Colonic mucosa (tissue), 4 donors: ENCODE measurements around the gene EDA. TPM values are rescaled to one million over a fixed set of nuclear protein-coding genes. Genes with fewer than 3 reads are reported as not detected.

Experiments used
- DNase-seq: peaks from one replicate; pipeline ENCODE4 v3.0.0-alpha.2; 2020
- H3K27ac ChIP-seq: fragments of 200-600 bp; one replicate; pipeline ENCODE4 v1.8.0; 2021
- H3K27me3 ChIP-seq: fragments of 200-600 bp; one replicate; pipeline ENCODE4 v1.8.0; 2021
- H3K36me3 ChIP-seq: fragments of 200-600 bp; one replicate; pipeline ENCODE4 v1.8.0; 2021
- H3K4me1 ChIP-seq: fragments of 200-600 bp; one replicate; pipeline ENCODE4 v1.8.0; 2021; ENCODE audit warnings: mild to moderate bottlenecking
- H3K4me3 ChIP-seq: fragments of 200-600 bp; one replicate; pipeline ENCODE4 v1.8.0; 2021
- H3K9ac ChIP-seq, 2 donors: one replicate each; pipeline ENCODE4 v1.7.0; 2013; ENCODE audit warnings: control low read depth in 2 of 2, low read depth in 2 of 2, low read length in 2 of 2
- H3K9me3 ChIP-seq: fragments of 200-600 bp; one replicate; pipeline ENCODE4 v1.8.0; 2021
- intact Hi-C: fragments of 100-400 bp; cut with DNase I; formaldehyde crosslinking; loops from one replicate; pipeline ENCODE4 v1.14.1; 2022
- total RNA-seq, 2 donors: library from RNA; stranded (reverse); fragmentation: NEBNext Ultra II Directional in 1 of 2; extraction: Animal tissue kit (Norgen Biotek cat#: 25700) in 1 of 2; gene quantifications; one replicate each; pipeline ENCODE4 v1.2.1, GENCODE V29; 2021
- TF ChIP-seq, protein P1 (sequence below): fragments of 200-600 bp; IDR thresholded peaks from one replicate; pipeline ENCODE4 v1.8.0; 2022; ENCODE audit warnings: antibody characterized with exemption, mild to moderate bottlenecking
- donor health status: healthy.
- donor health status: DM: no; HTN: no; CAD: no.
- donor health status: DM: no; HTN: no; CAD: no.

EDA gene
- total RNA-seq, 2 donors from 2014 or later, result 1.6 to 1.9 TPM

DNA sequence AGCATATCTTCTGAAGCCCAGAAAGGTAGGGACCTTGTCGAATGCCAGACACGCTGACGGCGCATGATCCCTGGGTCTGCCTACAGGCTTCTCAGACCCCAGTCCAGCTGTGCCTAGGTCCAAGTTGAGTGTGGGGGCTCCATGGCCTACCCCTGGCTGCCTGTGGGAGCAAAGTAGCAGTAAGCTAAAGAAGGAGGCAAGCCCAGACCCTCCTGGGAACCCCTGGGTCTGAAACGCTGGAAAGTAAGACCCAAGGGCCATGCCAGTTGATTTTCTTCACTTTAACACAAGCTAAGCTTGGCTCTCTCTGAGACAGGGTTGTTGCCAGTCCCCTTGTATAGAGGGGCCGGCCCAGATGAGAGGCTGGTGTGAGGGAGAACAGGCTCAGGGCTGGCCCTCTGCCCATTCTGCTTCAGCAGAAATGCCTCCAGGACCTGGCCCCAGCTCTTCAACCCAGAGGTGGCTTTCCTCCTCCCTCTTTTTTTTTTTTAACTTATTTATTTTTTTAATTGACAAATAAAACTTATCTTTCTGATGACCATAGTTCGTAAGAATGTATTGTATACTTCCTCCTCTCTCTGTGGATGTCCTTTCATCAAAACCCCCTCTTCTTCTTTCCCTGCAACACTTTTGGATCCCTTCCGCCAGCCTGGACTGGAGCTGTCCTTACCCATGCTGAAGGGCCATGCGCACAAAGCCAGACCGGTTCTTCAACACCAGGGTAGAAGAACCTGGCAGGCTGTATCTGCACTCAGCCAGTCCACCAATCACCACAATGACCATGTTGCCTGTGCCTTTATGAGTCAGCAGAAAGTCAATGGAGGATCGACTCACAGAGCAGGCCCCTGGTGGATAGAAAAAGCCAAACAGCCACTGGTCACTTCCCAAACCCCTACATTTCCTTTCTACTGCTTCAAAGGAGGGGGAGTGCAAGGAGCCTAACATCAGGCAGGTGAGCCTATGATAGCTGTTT, 426.8 kb downstream of the EDA start:
- H3K9me3 ChIP-seq, result no peaks in the 10 kb centered on the region
- intact Hi-C loops, result no loop called here
- peak; percentile 10 for DNase-seq
- TF ChIP-seq, protein P1, sequence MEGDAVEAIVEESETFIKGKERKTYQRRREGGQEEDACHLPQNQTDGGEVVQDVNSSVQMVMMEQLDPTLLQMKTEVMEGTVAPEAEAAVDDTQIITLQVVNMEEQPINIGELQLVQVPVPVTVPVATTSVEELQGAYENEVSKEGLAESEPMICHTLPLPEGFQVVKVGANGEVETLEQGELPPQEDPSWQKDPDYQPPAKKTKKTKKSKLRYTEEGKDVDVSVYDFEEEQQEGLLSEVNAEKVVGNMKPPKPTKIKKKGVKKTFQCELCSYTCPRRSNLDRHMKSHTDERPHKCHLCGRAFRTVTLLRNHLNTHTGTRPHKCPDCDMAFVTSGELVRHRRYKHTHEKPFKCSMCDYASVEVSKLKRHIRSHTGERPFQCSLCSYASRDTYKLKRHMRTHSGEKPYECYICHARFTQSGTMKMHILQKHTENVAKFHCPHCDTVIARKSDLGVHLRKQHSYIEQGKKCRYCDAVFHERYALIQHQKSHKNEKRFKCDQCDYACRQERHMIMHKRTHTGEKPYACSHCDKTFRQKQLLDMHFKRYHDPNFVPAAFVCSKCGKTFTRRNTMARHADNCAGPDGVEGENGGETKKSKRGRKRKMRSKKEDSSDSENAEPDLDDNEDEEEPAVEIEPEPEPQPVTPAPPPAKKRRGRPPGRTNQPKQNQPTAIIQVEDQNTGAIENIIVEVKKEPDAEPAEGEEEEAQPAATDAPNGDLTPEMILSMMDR, result no peak
- no peaks in the 10 kb centered on the region for H3K4me1 ChIP-seq
- H3K27me3 ChIP-seq, result no peaks in the 10 kb centered on the region
- H3K4me3 ChIP-seq, result no peak overlapping the region
- no peak overlapping the region for H3K9ac ChIP-seq
- no peaks in the 10 kb centered on the region for H3K36me3 ChIP-seq
- H3K27ac ChIP-seq, result no peak overlapping the region

DNA sequence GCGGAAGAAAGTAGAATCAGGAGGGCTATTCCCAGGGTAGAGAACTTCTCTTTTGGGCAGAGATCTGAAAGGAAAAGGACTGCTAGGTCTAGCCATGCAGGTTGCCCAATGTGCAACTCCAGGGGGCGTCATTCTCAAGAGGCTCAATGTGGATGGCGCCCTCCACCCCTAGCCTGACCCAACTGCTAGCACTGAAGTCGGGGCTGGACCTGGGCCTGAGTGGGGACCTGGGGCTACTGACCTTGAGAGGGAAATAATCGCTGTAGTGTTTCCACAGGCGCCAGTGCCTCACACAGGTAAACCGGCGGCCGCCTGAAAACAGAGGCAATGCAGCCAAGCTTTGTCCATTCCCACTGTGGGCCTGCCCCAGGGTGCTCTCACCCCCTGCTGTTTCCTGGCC, 427.8 kb downstream of the EDA start:
- H3K4me3 ChIP-seq, result no peak overlapping the region
- H3K4me1 ChIP-seq, result no peaks in the 10 kb centered on the region
- TF ChIP-seq, protein P1, result no peak
- H3K9me3 ChIP-seq, result no peaks in the 10 kb centered on the region
- no peak overlapping the region for H3K27ac ChIP-seq
- no peak for DNase-seq
- intact Hi-C loops, result no loop called here
- no peak overlapping the region for H3K9ac ChIP-seq
- no peaks in the 10 kb centered on the region for H3K36me3 ChIP-seq
- H3K27me3 ChIP-seq, result no peaks in the 10 kb centered on the region

DNA sequence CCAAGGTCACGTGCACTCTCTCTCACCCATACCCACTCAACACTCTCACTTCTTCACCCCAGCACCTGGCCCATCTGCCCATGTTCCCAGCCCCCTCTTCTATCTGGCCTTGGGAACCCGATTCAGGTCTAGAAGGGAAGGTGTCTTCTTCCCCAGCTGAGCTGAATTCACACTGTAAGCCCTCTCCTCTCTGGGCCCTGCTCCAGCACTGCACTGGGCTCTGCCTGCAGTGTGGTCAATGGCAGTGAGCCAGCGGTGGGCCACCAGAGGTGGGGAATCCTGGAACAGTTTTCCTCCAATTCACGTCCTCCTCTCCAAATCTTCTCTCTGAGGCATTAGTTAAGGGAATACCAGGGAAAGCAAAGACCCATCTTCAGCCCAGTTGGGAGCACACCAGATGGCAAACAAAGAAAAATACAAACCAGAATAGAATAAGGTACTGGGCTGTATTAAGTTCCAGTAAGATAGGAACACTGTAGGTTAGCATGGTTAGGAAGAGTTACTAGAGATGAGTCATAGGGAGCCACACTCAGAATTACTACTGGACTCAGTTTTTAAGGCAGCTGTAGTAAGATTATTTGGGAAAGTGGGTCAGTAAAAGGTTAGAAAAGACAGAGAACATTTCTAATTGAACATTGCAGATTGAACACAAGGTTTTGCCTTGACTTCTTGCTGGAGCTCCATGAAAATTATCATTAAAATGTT, 428.8 kb downstream of the EDA start:
- no peak overlapping the region for H3K4me3 ChIP-seq
- H3K9me3 ChIP-seq, result no peaks in the 10 kb centered on the region
- H3K36me3 ChIP-seq, result no peaks in the 10 kb centered on the region
- no peaks in the 10 kb centered on the region for H3K27me3 ChIP-seq
- no peak for DNase-seq
- H3K9ac ChIP-seq, result no peak overlapping the region
- intact Hi-C loops, result no loop called here
- H3K4me1 ChIP-seq, result no peaks in the 10 kb centered on the region
- TF ChIP-seq, protein P1, result no peak
- no peak overlapping the region for H3K27ac ChIP-seq

DNA sequence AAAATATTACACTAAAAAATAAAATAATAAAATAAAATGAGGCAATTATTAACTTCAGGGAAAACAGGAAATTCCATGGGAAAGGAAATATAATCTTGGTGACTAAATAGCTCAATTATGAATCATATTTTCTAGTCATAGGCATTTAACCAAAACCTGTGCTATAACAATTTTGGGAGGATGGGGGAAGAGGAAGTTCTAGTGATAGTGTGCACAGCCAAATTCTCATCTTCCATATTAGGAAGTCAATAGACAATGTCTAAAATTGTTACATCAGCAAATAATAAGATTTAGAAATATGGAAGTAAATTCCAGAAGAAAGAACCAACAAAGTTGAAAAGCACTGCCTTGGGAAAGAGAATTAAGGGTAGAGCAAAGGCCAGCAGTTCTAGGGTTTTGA, 431.1 kb downstream of the EDA start:
- Histone ChIP-seq H3K27me3 (no peaks in the 10 kb centered on the region), H3K9ac (no peak overlapping the region), H3K9me3 (no peaks in the 10 kb centered on the region), H3K4me3 (no peak overlapping the region), H3K4me1 (no peaks in the 10 kb centered on the region), H3K36me3 (no peaks in the 10 kb centered on the region), H3K27ac (no peak overlapping the region)
- intact Hi-C loops, result no loop called here
- DNase-seq, result no peak
- TF ChIP-seq, protein P1, result no peak

DNA sequence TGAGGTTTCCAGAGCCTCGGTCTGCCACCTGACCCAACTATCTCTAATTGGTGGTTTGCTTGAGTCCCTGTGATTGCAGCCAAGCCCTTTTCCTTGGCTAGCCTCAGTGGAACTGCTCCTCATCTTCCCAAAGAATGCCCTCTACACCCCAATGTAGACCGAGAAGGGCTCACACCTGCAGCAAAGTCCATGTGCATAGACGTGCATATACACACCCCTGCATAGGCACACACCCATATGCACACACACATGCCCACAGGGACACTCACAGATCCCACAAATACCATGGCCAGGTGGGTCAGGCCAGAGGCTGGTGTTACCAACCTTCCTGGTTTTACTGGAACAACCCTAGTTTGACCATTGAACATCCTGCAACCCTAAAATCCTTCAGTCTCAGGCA, 433.5 kb downstream of the EDA start:
- Histone ChIP-seq H3K27me3 (no peaks in the 10 kb centered on the region), H3K36me3 (no peaks in the 10 kb centered on the region), H3K9ac (no peak overlapping the region), H3K27ac (no peak overlapping the region), H3K4me3 (no peak overlapping the region), H3K9me3 (no peaks in the 10 kb centered on the region), H3K4me1 (no peaks in the 10 kb centered on the region)
- intact Hi-C loops, result no loop called here
- TF ChIP-seq, protein P1, result no peak
- no peak for DNase-seq
